HepG2 (cell line): ENCODE measurements around the gene DHX58. TPM values are rescaled to one million over a fixed set of nuclear protein-coding genes. Genes with fewer than 3 reads are reported as not detected.

ENCODE experiments used
- AKNA ChIP-seq: sonication (generic); formaldehyde crosslinking; IDR thresholded peaks from 2 replicates; pipeline ENCODE4 v1.4.0; 2020; ENCODE audit warnings: missing genetic modification reagents, borderline replicate concordance
- ARNT2 ChIP-seq: sonication (generic); formaldehyde crosslinking; IDR thresholded peaks from 2 replicates; pipeline ENCODE4 v1.8.0; 2022; ENCODE audit warnings: mild to moderate bottlenecking, low read depth, missing genetic modification reagents, moderate library complexity
- DBP ChIP-seq: sonication (generic); formaldehyde crosslinking; IDR thresholded peaks from 2 replicates; pipeline ENCODE4 v1.4.0; 2020; ENCODE audit warnings: missing genetic modification reagents; ENCODE audit errors: not compliant biosample characterization
- DMAP1 ChIP-seq: IDR thresholded peaks from 2 replicates; pipeline ENCODE4 v1.6.1; 2016
- ETV6 ChIP-seq: sonication (generic); formaldehyde crosslinking; conservative IDR thresholded peaks from 2 replicates; pipeline ENCODE4 v1.4.0; 2020; ENCODE audit warnings: missing genetic modification reagents
- JARID2 ChIP-seq: sonication (generic); formaldehyde crosslinking; IDR thresholded peaks from 2 replicates; pipeline ENCODE4 v1.8.1; 2023; ENCODE audit warnings: missing genetic modification reagents, inconsistent platforms; ENCODE audit not compliant: insufficient replicate concordance
- KLF12 ChIP-seq: sonication (generic); formaldehyde crosslinking; IDR thresholded peaks from 2 replicates; pipeline ENCODE4 v1.4.0; 2020; ENCODE audit warnings: missing genetic modification reagents, borderline replicate concordance
- MAZ ChIP-seq, 2 experiments: sonication (generic) in 1 of 2; formaldehyde crosslinking in 1 of 2; IDR thresholded peaks; 2 replicates each; pipeline versions ENCODE4 v1.5.0 to v1.6.1; 2012 to 2020; ENCODE audit warnings: low read depth in 2 of 2, mild to moderate bottlenecking in 2 of 2, borderline replicate concordance in 1 of 2, improper control_type of control experiment in 1 of 2, low read length in 1 of 2, missing genetic modification reagents in 1 of 2, moderate library complexity in 1 of 2
- MTA3 ChIP-seq: sonication (generic); formaldehyde crosslinking; IDR thresholded peaks from 2 replicates; pipeline ENCODE4 v1.4.0; 2020; ENCODE audit warnings: missing genetic modification reagents
- NFE2L2 ChIP-seq: fragments of 150-350 bp; IDR thresholded peaks from 2 replicates; pipeline ENCODE4 v1.6.1; 2014; ENCODE audit warnings: low read length
- NR1H2 ChIP-seq: sonication (generic); formaldehyde crosslinking; IDR thresholded peaks from 2 replicates; pipeline ENCODE4 v1.8.1; 2022; ENCODE audit warnings: low read depth, missing genetic modification reagents, borderline replicate concordance
- POGK ChIP-seq: sonication (generic); formaldehyde crosslinking; conservative IDR thresholded peaks from 2 replicates; pipeline ENCODE4 v1.8.0; 2022; ENCODE audit warnings: mild to moderate bottlenecking, moderate library complexity, missing genetic modification reagents
- STAG1 ChIP-seq: sonication (generic); formaldehyde crosslinking; IDR thresholded peaks from 2 replicates; pipeline ENCODE4 v1.4.0; 2020; ENCODE audit warnings: missing genetic modification reagents
- ZNF207 ChIP-seq: fragments of 450-650 bp; IDR thresholded peaks from 2 replicates; pipeline ENCODE4 v1.6.1; 2016; ENCODE audit warnings: antibody characterized with exemption, borderline replicate concordance
- ZNF326 ChIP-seq: sonication (generic); formaldehyde crosslinking; IDR thresholded peaks from 2 replicates; pipeline ENCODE4 v1.4.0; 2020; ENCODE audit warnings: missing genetic modification reagents, borderline replicate concordance
- ZNF562 ChIP-seq: sonication (generic); formaldehyde crosslinking; IDR thresholded peaks from 2 replicates; pipeline ENCODE4 v1.8.0; 2022; ENCODE audit warnings: missing genetic modification reagents, borderline replicate concordance
- ZNF567 ChIP-seq: sonication (generic); formaldehyde crosslinking; IDR thresholded peaks from 2 replicates; pipeline ENCODE4 v1.8.1; 2023; ENCODE audit warnings: mild to moderate bottlenecking, missing genetic modification reagents, borderline replicate concordance
- ZNF740 ChIP-seq: sonication (generic); formaldehyde crosslinking; IDR thresholded peaks from 2 replicates; pipeline ENCODE4 v1.4.0; 2020; ENCODE audit warnings: missing genetic modification reagents
- polyA plus RNA-seq, 8 experiments: library from polyadenylated mRNA; depleted of rRNA in 3 of 8; stranded (reverse) in 7 of 8; unstranded in 1 of 8; fragments of >200 nt; fragmentation: Illumina TruSeq in 4 of 8; extraction: Trizol in 4 of 8; gene quantifications; 2 replicates each; pipeline versions ENCODE4 v1.2.1 to v1.2.3, GENCODE V29; 2011 to 2016; ENCODE audit warnings: low read depth in 4 of 8, missing spikeins in 1 of 8, mixed read lengths in 1 of 8; ENCODE audit not compliant: insufficient read depth in 1 of 8
- total RNA-seq, 5 experiments: library from RNA; depleted of rRNA; stranded (reverse); fragments of >200 nt; fragmentation: Illumina TruSeq; extraction: Trizol; gene quantifications; 2 replicates each; pipeline ENCODE4 v1.2.3, GENCODE V29; 2016; ENCODE audit warnings: low read depth in 1 of 5

Gene DHX58
- total and polyA plus RNA-seq, 2 of the 13 experiments (the other 11 are each of a cell fraction or from before 2014, with no cell fraction given): 6.7 to 7.8 TPM

DNA sequence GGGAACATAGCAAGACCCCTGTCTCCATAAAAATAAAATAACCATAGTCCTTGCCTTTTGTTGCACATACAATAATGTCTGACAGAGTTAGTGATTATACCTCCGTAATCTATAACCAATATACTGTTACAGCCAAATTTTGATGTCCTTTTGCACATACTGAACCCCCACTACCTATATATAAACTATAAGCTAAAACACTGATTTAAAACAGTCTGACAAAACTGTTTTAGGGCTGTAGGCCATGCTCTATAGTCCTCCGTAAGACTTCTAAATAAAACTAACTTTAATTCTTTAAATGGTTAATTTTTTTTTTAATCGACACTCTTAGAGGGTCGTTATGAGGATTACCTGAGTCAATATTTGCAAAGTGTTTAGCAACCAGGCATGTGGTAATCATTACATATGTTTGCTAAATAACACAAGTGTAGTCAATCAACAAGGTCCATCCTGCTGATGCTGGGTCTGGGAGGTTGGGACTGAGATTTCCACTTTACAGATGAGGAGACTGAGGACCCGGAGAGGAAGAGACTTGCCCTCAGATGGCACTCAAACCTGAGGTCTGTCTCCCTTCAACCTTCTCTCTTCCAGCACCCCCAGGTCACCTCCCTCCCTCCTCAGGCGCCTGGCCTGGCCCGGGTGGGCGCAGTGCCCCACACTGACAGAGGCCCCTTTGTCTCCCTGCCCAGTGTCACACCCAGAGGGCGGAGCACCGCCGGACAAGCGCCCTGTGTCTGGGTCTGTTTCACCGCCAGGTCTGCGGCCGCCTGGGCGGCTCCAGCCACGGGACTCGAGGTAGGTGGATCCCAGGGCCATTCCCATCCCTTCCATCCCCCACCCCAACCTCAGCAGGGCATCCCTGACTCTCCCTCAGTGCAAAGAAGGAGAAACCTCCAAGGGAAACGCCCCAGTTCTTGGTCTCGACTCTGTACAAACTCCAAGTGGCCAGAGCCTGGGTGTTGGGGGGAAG, 24.5 kb downstream of the DHX58 start (continued):
- TF ChIP-seq POGK: no peak; the same call in 1 of the 2 replicates
- TF ChIP-seq ZNF567: no peak
- no peak for TF ChIP-seq AKNA (CRISPR knock-in tag)
- TF ChIP-seq NFE2L2: no peak
- no peak for TF ChIP-seq ZNF207
- no peak for TF ChIP-seq MTA3 (CRISPR knock-in tag)
- TF ChIP-seq STAG1: no peak
- TF ChIP-seq DMAP1 (CRISPR knock-in tag): no peak
- no peak for TF ChIP-seq ZNF562 (CRISPR knock-in tag)
- no peak; the same call in 1 of the 2 replicates for TF ChIP-seq KLF12
- no peak for TF ChIP-seq DBP (CRISPR knock-in tag)
- no peak for TF ChIP-seq ETV6 (CRISPR knock-in tag)
- TF ChIP-seq ZNF740: no peak
- no peak for TF ChIP-seq JARID2
- TF ChIP-seq MAZ (IDR thresholded peaks at IDR 0.05; ENCODE audit: borderline replicate concordance, low read depth, low read length): no peak
- TF ChIP-seq MAZ (CRISPR knock-in tag; IDR thresholded peaks at IDR 0.05; ENCODE audit: low read depth): peak; percentile 54; the same call in 1 of the 2 replicates
- no peak for TF ChIP-seq NR1H2
- peak; percentile 65 for TF ChIP-seq ARNT2 (CRISPR knock-in tag)
- no peak for TF ChIP-seq ZNF326
